Mesenteric fat pad (tissue), 1 donor: Measurements from ENCODE around the gene CCDC39. TPM values are rescaled to one million over a fixed set of nuclear protein-coding genes. Genes with fewer than 3 reads are reported as not detected.
"Not testable (repeated sequence)": the region's sequence is repeated elsewhere in the genome, so short reads cannot be mapped to it uniquely, and the experiment has no call there.

Experiments
- DNase-seq: peaks from one replicate; pipeline ENCODE4 v3.0.0-alpha.2; 2020; ENCODE audit warnings: low spot score
- total RNA-seq: library from RNA; stranded (reverse); fragmentation: NEBNext Ultra II Directional; extraction: Animal tissue kit (Norgen Biotek cat#: 25700); gene quantifications from one replicate; pipeline ENCODE4 v1.2.1, GENCODE V29; 2021
- donor health status: DM: yes; HTN: yes; CAD: no.

CCDC39 gene
- total RNA-seq, 1 donor from 2014 or later: 0.64 TPM

GRCh38 chr3:180624714-180625113 is 54.6 kb downstream of the CCDC39 start:
- no peak for DNase-seq

GRCh38 chr3:180619723-180620122 is 59.6 kb downstream of the CCDC39 start:
- no peak for DNase-seq

- DNase-seq: not testable (repeated sequence)
These were observed 60.7 kb downstream of the CCDC39 start for GRCh38 chr3:180618563-180618962.

GRCh38 chr3:180617049-180617448 is 62.2 kb downstream of the CCDC39 start:
- no peak for DNase-seq

- DNase-seq: no peak
These were observed 63.3 kb downstream of the CCDC39 start for GRCh38 chr3:180615954-180616353.

GRCh38 chr3:180612364-180612763 is 66.9 kb downstream of the CCDC39 start:
- no peak for DNase-seq

- DNase-seq: no peak
These were observed 68.3 kb downstream of the CCDC39 start for GRCh38 chr3:180611006-180611405.

- DNase-seq: peak; percentile 95
These were observed 77.3 kb downstream of the CCDC39 start, which contains the start of gene TTC14 for GRCh38 chr3:180601688-180602666. Gene TTC14, plus strand, starts transcription at chr3:180602163. Its CDS starts 99 bp downstream, at chr3:180602262.

GRCh38 chr3:180600473-180600872 is 78.8 kb downstream of the CCDC39 start:
- DNase-seq: no peak

GRCh38 chr3:180595559-180595935 is 83.7 kb downstream of the CCDC39 start:
- no peak for DNase-seq

GRCh38 chr3:180594631-180595558 is 84.4 kb downstream of the CCDC39 start:
- DNase-seq: no peak

GRCh38 chr3:180593631-180594030 is 85.7 kb downstream of the CCDC39 start:
- not testable (repeated sequence) for DNase-seq

- no peak for DNase-seq
These were observed 88.9 kb downstream of the CCDC39 start for GRCh38 chr3:180590396-180590795.

- no peak for DNase-seq
These were observed 98.4 kb downstream of the CCDC39 start for GRCh38 chr3:180580934-180581333.

GRCh38 chr3:180575571-180575970 is 103.7 kb downstream of the CCDC39 start:
- DNase-seq: no peak

- DNase-seq: no peak
These were observed 107.3 kb downstream of the CCDC39 start for GRCh38 chr3:180571831-180572598.

- DNase-seq: no peak
These were observed 109.1 kb downstream of the CCDC39 start for GRCh38 chr3:180570238-180570637.

- DNase-seq: no peak
These were observed 114.6 kb downstream of the CCDC39 start for GRCh38 chr3:180564676-180565075.
